Neuronal stem cell (in vitro differentiated cells): Measurements from ENCODE around the gene TP73.

Experiments used
- DNase-seq: peaks from one replicate; pipeline ENCODE4 v3.0.0-alpha.2; 2013; ENCODE audit warnings: low spot score
- H2AFZ ChIP-seq: one replicate; pipeline ENCODE4 v1.6.1; 2013; ENCODE audit warnings: mild to moderate bottlenecking, low read length, inconsistent platforms
- H2AK5ac ChIP-seq: 2 replicates; pipeline ENCODE4 v1.6.1; 2013; ENCODE audit warnings: low read depth, mild to moderate bottlenecking, inconsistent platforms, low read length, moderate library complexity, mixed read lengths
- H2BK120ac ChIP-seq: 2 replicates; pipeline ENCODE4 v1.6.1; 2013; ENCODE audit warnings: low read depth, mild to moderate bottlenecking, inconsistent platforms, low read length, moderate library complexity, mixed read lengths
- H2BK12ac ChIP-seq: one replicate; pipeline ENCODE4 v1.6.1; 2013; ENCODE audit warnings: low read length, inconsistent platforms
- H2BK15ac ChIP-seq: 2 replicates; pipeline ENCODE4 v1.6.1; 2013; ENCODE audit warnings: mild to moderate bottlenecking, low read length, inconsistent platforms, mixed read lengths
- H2BK5ac ChIP-seq: one replicate; pipeline ENCODE4 v1.6.1; 2013; ENCODE audit warnings: inconsistent platforms, mild to moderate bottlenecking, low read length, moderate library complexity
- H3K14ac ChIP-seq: one replicate; pipeline ENCODE4 v1.6.1; 2013; ENCODE audit warnings: low read length, inconsistent platforms
- H3K18ac ChIP-seq: 2 replicates; pipeline ENCODE4 v1.6.1; 2013; ENCODE audit warnings: low read length, inconsistent platforms
- H3K23ac ChIP-seq: 2 replicates; pipeline ENCODE4 v1.6.1; 2013; ENCODE audit warnings: low read depth, mild to moderate bottlenecking, mixed read lengths, low read length, inconsistent platforms; ENCODE audit not compliant: poor library complexity
- H3K27ac ChIP-seq: replicated peaks from 3 replicates; pipeline ENCODE4 v1.5.1; 2013; ENCODE audit warnings: low read length, inconsistent platforms
- H3K27me3 ChIP-seq, 3 experiments: 2 replicates each; pipeline ENCODE4 v1.6.1; 2013; ENCODE audit warnings: low read length in 3 of 3, mild to moderate bottlenecking in 2 of 3, inconsistent platforms in 1 of 3, low read depth in 1 of 3, mixed read lengths in 1 of 3, moderate library complexity in 1 of 3; ENCODE audit not compliant: control insufficient read depth in 3 of 3, insufficient read depth in 3 of 3
- H3K36me3 ChIP-seq, 2 donors: replicated peaks in 1 of 2; 2 replicates each; pipeline ENCODE4 v1.6.1; 2013; ENCODE audit warnings: low read length in 2 of 2; ENCODE audit not compliant: control insufficient read depth in 2 of 2, insufficient read depth in 2 of 2
- H3K4ac ChIP-seq: 2 replicates; pipeline ENCODE4 v1.6.1; 2013; ENCODE audit warnings: inconsistent platforms, mild to moderate bottlenecking, low read length, moderate library complexity
- H3K4me1 ChIP-seq, 2 donors: 1 replicate in 1 of 2; 2 replicates in 1 of 2; pipeline ENCODE4 v1.6.1; 2013; ENCODE audit warnings: low read length in 2 of 2, low read depth in 1 of 2; ENCODE audit not compliant: control insufficient read depth in 2 of 2, insufficient read depth in 1 of 2
- H3K4me2 ChIP-seq: one replicate; pipeline ENCODE4 v1.6.1; 2013; ENCODE audit warnings: mild to moderate bottlenecking, low read length, inconsistent platforms; ENCODE audit not compliant: insufficient read depth, poor library complexity, severe bottlenecking
- H3K4me3 ChIP-seq, 2 donors: 2 replicates each; pipeline ENCODE4 v1.5.1; 2013; ENCODE audit warnings: low read length in 2 of 2, mild to moderate bottlenecking in 2 of 2, inconsistent platforms in 1 of 2, moderate library complexity in 1 of 2
- H3K79me1 ChIP-seq: one replicate; pipeline ENCODE4 v1.6.1; 2013; ENCODE audit warnings: low read depth, mild to moderate bottlenecking, inconsistent platforms, low read length, moderate library complexity
- H3K9ac ChIP-seq: one replicate; pipeline ENCODE4 v1.6.1; 2013; ENCODE audit warnings: mild to moderate bottlenecking, low read depth, low read length, inconsistent platforms; ENCODE audit not compliant: poor library complexity
- H3K9me3 ChIP-seq, 2 donors: replicated peaks in 1 of 2; 2 replicates each; pipeline versions ENCODE3 to v1.6.1; 2013; ENCODE audit warnings: low read length in 2 of 2, mild to moderate bottlenecking in 2 of 2, inconsistent platforms in 1 of 2, low read depth in 1 of 2, mixed read lengths in 1 of 2, moderate library complexity in 1 of 2; ENCODE audit not compliant: control insufficient read depth in 2 of 2, insufficient read depth in 1 of 2
- H4K8ac ChIP-seq: one replicate; pipeline ENCODE4 v1.6.1; 2013; ENCODE audit warnings: low read depth, mild to moderate bottlenecking, inconsistent platforms, low read length, moderate library complexity
- H4K91ac ChIP-seq: one replicate; pipeline ENCODE4 v1.6.1; 2013; ENCODE audit warnings: low read length, low read depth, mild to moderate bottlenecking, inconsistent platforms; ENCODE audit not compliant: poor library complexity
- WGBS, 2 donors: extraction: QIAGEN DNeasy Blood & Tissue Kit; methylation state at CpG; one replicate each; pipeline ENCODE4 v1.1.7; 2013; ENCODE audit warnings: missing lambda C conversion rate in 2 of 2, mixed read lengths in 1 of 2; ENCODE audit not compliant: insufficient read length in 2 of 2, insufficient replicate concordance in 1 of 2; ENCODE audit errors: extremely low coverage in 2 of 2; 5-methylcytosine and 5-hydroxymethylcytosine counted together

The TP73 gene

GRCh38 chr1:3675436-3675835, 23.1 kb downstream of the TP73 start:
- H3K4me1 ChIP-seq = peaks cover 4 to 7% of the 10 kb centered on the region in 2 donors
- no peaks in the 10 kb centered on the region for H3K9me3 ChIP-seq
- no CpG with 5 or more reads among the region's 11 CpGs for WGBS, 2 donors

GRCh38 chr1:3676581-3677470, 24.5 kb downstream of the TP73 start:
- peak overlapping the region; percentile 70 for H3K9ac ChIP-seq
- peak overlapping the region; percentile 64 for H3K18ac ChIP-seq
- H2BK15ac ChIP-seq = peak overlapping the region; percentile 15
- H3K36me3 ChIP-seq = no peaks in the 10 kb centered on the region
- H2BK120ac ChIP-seq = no peak overlapping the region
- peak overlapping the region; percentile 5 for H2BK5ac ChIP-seq
- H2AFZ ChIP-seq = no peak overlapping the region
- H4K91ac ChIP-seq = peak overlapping the region; percentile 64
- H3K9me3 ChIP-seq = no peaks in the 10 kb centered on the region
- H3K27me3 ChIP-seq = peaks cover 0 to 69% (median 0%) of the 10 kb centered on the region in 3 experiments
- H3K14ac ChIP-seq = peak overlapping the region; percentile 31
- H3K23ac ChIP-seq = peak overlapping the region; percentile 80
- H3K79me1 ChIP-seq = peaks cover 2% of the 10 kb centered on the region
- WGBS, 2 donors = no CpG with 5 or more reads among the region's 22 CpGs
- H3K4me1 ChIP-seq = peaks cover under 1 to 5% of the 10 kb centered on the region in 2 donors
- H3K4ac ChIP-seq = no peak overlapping the region
- no peak overlapping the region for H3K4me3 ChIP-seq
- no peak for DNase-seq
- no peak overlapping the region for H2AK5ac ChIP-seq
- H3K4me2 ChIP-seq = no peak overlapping the region
- no peak overlapping the region for H4K8ac ChIP-seq
- H3K27ac ChIP-seq = no peak overlapping the region
- peak overlapping the region; percentile 93 for H2BK12ac ChIP-seq

More at GRCh38 chr1:3675436-3675835, 23.1 kb downstream of the TP73 start:
- Histone ChIP-seq H4K91ac (no peak overlapping the region), H3K9ac (no peak overlapping the region), H3K4me2 (no peak overlapping the region), H3K18ac (no peak overlapping the region), H3K79me1 (peaks cover 2% of the 10 kb centered on the region), H3K27me3 (peaks cover 0 to 79% (median 0%) of the 10 kb centered on the region in 3 experiments), H3K27ac (no peak overlapping the region), H2AK5ac (no peak overlapping the region), H2BK12ac (no peak overlapping the region), H3K4me3 (no peak overlapping the region), H2BK15ac (no peak overlapping the region), H2BK5ac (no peak overlapping the region), H3K14ac (no peak overlapping the region), H2BK120ac (no peak overlapping the region), H4K8ac (no peak overlapping the region), H3K36me3 (no peaks in the 10 kb centered on the region), H2AFZ (no peak overlapping the region), H3K23ac (no peak overlapping the region), H3K4ac (no peak overlapping the region)
- DNase-seq = no peak

GRCh38 chr1:3677484-3677883, 25.2 kb downstream of the TP73 start:
- H2BK5ac ChIP-seq = no peak overlapping the region
- no peak overlapping the region for H3K27ac ChIP-seq
- H3K18ac ChIP-seq = no peak overlapping the region
- H2AK5ac ChIP-seq = no peak overlapping the region
- H2AFZ ChIP-seq = no peak overlapping the region
- H3K4ac ChIP-seq = no peak overlapping the region
- H2BK12ac ChIP-seq = no peak overlapping the region
- H3K9ac ChIP-seq = no peak overlapping the region
- peaks cover 0 to 4% of the 10 kb centered on the region in 2 donors for H3K4me1 ChIP-seq
- no peak overlapping the region for H3K14ac ChIP-seq
- no peaks in the 10 kb centered on the region for H3K36me3 ChIP-seq
- H2BK120ac ChIP-seq = no peak overlapping the region
- no peak overlapping the region for H3K4me2 ChIP-seq
- no peak overlapping the region for H4K91ac ChIP-seq
- H2BK15ac ChIP-seq = peak overlapping the region; percentile 15
- H3K79me1 ChIP-seq = peaks cover 2% of the 10 kb centered on the region
- no peak overlapping the region for H4K8ac ChIP-seq
- DNase-seq = no peak
- no peaks in the 10 kb centered on the region for H3K9me3 ChIP-seq
- no peak overlapping the region for H3K4me3 ChIP-seq
- WGBS, 2 donors = no CpG with 5 or more reads among the region's 5 CpGs
- H3K23ac ChIP-seq = no peak overlapping the region
- H3K27me3 ChIP-seq = peaks cover 0 to 67% (median 0%) of the 10 kb centered on the region in 3 experiments

- peaks cover 2% of the 10 kb centered on the region for H3K79me1 ChIP-seq
- H2BK5ac ChIP-seq = no peak overlapping the region
- no peaks in the 10 kb centered on the region for H3K36me3 ChIP-seq
- H4K91ac ChIP-seq = no peak overlapping the region
- H2BK15ac ChIP-seq = peak overlapping the region; percentile 58
- H2BK120ac ChIP-seq = peak overlapping the region; percentile 61
- H3K18ac ChIP-seq = peak overlapping the region; percentile 76
- H2BK12ac ChIP-seq = peak overlapping the region; percentile 75
- H4K8ac ChIP-seq = no peak overlapping the region
- no peak for DNase-seq
- H3K27me3 ChIP-seq = peaks cover 0 to 67% (median 0%) of the 10 kb centered on the region in 3 experiments
- H3K4me2 ChIP-seq = no peak overlapping the region
- no peaks in the 10 kb centered on the region for H3K9me3 ChIP-seq
- H3K4me3 ChIP-seq = no peak overlapping the region
- no peak overlapping the region for H2AFZ ChIP-seq
- H3K9ac ChIP-seq = no peak overlapping the region
- peak overlapping the region; percentile 73 for H3K23ac ChIP-seq
- peak overlapping the region; percentile 82 for H3K14ac ChIP-seq
- H2AK5ac ChIP-seq = peak overlapping the region; percentile 92
- no peak overlapping the region for H3K27ac ChIP-seq
- no CpG with 5 or more reads among the region's 21 CpGs for WGBS, 2 donors
- no peak overlapping the region for H3K4ac ChIP-seq
- H3K4me1 ChIP-seq = peaks cover 0 to 4% of the 10 kb centered on the region in 2 donors
Measured at GRCh38 chr1:3678361-3679097, 26.2 kb downstream of the TP73 start.
